Liver (tissue), 9 donors: ENCODE data around the gene KRT77. TPM values are rescaled to one million over a fixed set of nuclear protein-coding genes. Genes with fewer than 3 reads are reported as not detected.

Experiments used
- DNase-seq: peaks from one replicate; pipeline ENCODE4 v3.0.0-alpha.2; 2017; ENCODE audit warnings: low spot score
- H3K27ac ChIP-seq, 2 donors: one replicate each; pipeline ENCODE4 v1.7.0; 2013; ENCODE audit warnings: inconsistent platforms in 2 of 2, low read length in 2 of 2, control low read depth in 1 of 2, low read depth in 1 of 2, mild to moderate bottlenecking in 1 of 2
- H3K27me3 ChIP-seq, 4 donors: one replicate each; pipeline versions ENCODE4 v1.6.1 to v1.7.0; 2013; ENCODE audit warnings: low read length in 3 of 4, inconsistent platforms in 1 of 4, mild to moderate bottlenecking in 1 of 4, moderate library complexity in 1 of 4; ENCODE audit not compliant: control insufficient read depth in 4 of 4, insufficient read depth in 4 of 4
- H3K36me3 ChIP-seq, 4 donors: one replicate each; pipeline versions ENCODE4 v1.6.1 to v1.7.0; 2013; ENCODE audit warnings: low read length in 3 of 4, mild to moderate bottlenecking in 3 of 4, low read depth in 1 of 4, moderate library complexity in 1 of 4; ENCODE audit not compliant: control insufficient read depth in 4 of 4, insufficient read depth in 3 of 4
- H3K4me1 ChIP-seq, 4 donors: one replicate each; pipeline versions ENCODE4 v1.6.1 to v1.7.0; 2013; ENCODE audit warnings: low read length in 3 of 4, mild to moderate bottlenecking in 3 of 4, moderate library complexity in 1 of 4; ENCODE audit not compliant: control insufficient read depth in 4 of 4, insufficient read depth in 4 of 4
- H3K4me3 ChIP-seq, 3 donors: one replicate each; pipeline versions ENCODE4 v1.6.1 to v1.7.0; 2013; ENCODE audit warnings: low read length in 3 of 3, control low read depth in 1 of 3, low read depth in 1 of 3, mild to moderate bottlenecking in 1 of 3
- H3K9ac ChIP-seq, 2 donors: one replicate each; pipeline ENCODE4 v1.7.0; 2013; ENCODE audit warnings: low read length in 2 of 2, mild to moderate bottlenecking in 2 of 2, moderate library complexity in 2 of 2, control low read depth in 1 of 2, low read depth in 1 of 2
- H3K9me3 ChIP-seq, 4 donors: one replicate each; pipeline versions ENCODE4 v1.6.1 to v1.7.0; 2013; ENCODE audit warnings: low read length in 3 of 4; ENCODE audit not compliant: control insufficient read depth in 4 of 4
- CTCF ChIP-seq: fragments of 150-350 bp; IDR thresholded peaks from 2 replicates; pipeline ENCODE4 v1.5.1; 2017; ENCODE audit warnings: improper control_type of control experiment, low read depth, low read length; ENCODE audit not compliant: missing input control
- EGR1 ChIP-seq, 2 donors: IDR thresholded peaks; 2 replicates each; pipeline ENCODE4 v1.6.1; 2016 to 2018; ENCODE audit warnings: antibody characterized with exemption in 2 of 2, low read depth in 2 of 2
- FOXA1 ChIP-seq: IDR thresholded peaks from 2 replicates; pipeline ENCODE4 v1.6.1; 2016; ENCODE audit warnings: antibody characterized with exemption
- FOXA2 ChIP-seq: IDR thresholded peaks from 2 replicates; pipeline ENCODE4 v1.6.1; 2016; ENCODE audit warnings: antibody characterized with exemption
- GABPA ChIP-seq, 2 donors: IDR thresholded peaks in 1 of 2; conservative IDR thresholded peaks in 1 of 2; 2 replicates each; pipeline ENCODE4 v1.6.1; 2016; ENCODE audit warnings: antibody characterized with exemption in 2 of 2, mild to moderate bottlenecking in 1 of 2, moderate library complexity in 1 of 2
- HNF4G ChIP-seq: IDR thresholded peaks from 2 replicates; pipeline ENCODE4 v1.6.1; 2016; ENCODE audit warnings: antibody characterized with exemption
- JUND ChIP-seq, 2 donors: IDR thresholded peaks; 2 replicates each; pipeline ENCODE4 v1.6.1; 2016; ENCODE audit warnings: antibody characterized with exemption in 2 of 2
- RAD21 ChIP-seq, 2 donors: IDR thresholded peaks; 2 replicates each; pipeline ENCODE4 v1.6.1; 2016; ENCODE audit warnings: antibody characterized with exemption in 2 of 2, mild to moderate bottlenecking in 2 of 2
- REST ChIP-seq: IDR thresholded peaks from 2 replicates; pipeline ENCODE4 v1.6.1; 2016; ENCODE audit warnings: antibody characterized with exemption, mild to moderate bottlenecking
- RXRA ChIP-seq, 2 donors: IDR thresholded peaks; 2 replicates each; pipeline ENCODE4 v1.6.1; 2017 to 2018; ENCODE audit warnings: antibody characterized with exemption in 2 of 2, mild to moderate bottlenecking in 1 of 2
- SP1 ChIP-seq: IDR thresholded peaks from 2 replicates; pipeline ENCODE4 v1.6.1; 2018; ENCODE audit warnings: antibody characterized with exemption, mild to moderate bottlenecking
- TAF1 ChIP-seq: conservative IDR thresholded peaks from 2 replicates; pipeline ENCODE4 v1.6.1; 2016; ENCODE audit warnings: antibody characterized with exemption, mild to moderate bottlenecking
- YY1 ChIP-seq: IDR thresholded peaks from 2 replicates; pipeline ENCODE4 v1.6.1; 2016; ENCODE audit warnings: antibody characterized with exemption, mild to moderate bottlenecking
- WGBS: extraction: QIAGEN DNeasy Blood & Tissue Kit; methylation state at CpG from one replicate; pipeline ENCODE4 v1.1.7; 2013; 5-methylcytosine and 5-hydroxymethylcytosine counted together
- polyA plus RNA-seq, 2 donors: library from polyadenylated mRNA; stranded (reverse) in 1 of 2; unstranded in 1 of 2; fragments of 200-250 nt in 1 of 2; fragments of >200 nt in 1 of 2; fragmentation: Nextera tagmentation in 1 of 2; extraction: Ambion mirVana in 1 of 2; gene quantifications; one replicate each; pipeline versions ENCODE4 v1.2.1 to v1.2.3, GENCODE V29; 2013 to 2015
- total RNA-seq, 2 donors: library from RNA; depleted of rRNA; stranded (reverse); fragments of >200 nt; gene quantifications; one replicate each; pipeline ENCODE4 v1.2.3, GENCODE V29; 2014
- TF ChIP-seq, protein P1 (sequence below): IDR thresholded peaks from 2 replicates; pipeline ENCODE4 v1.6.1; 2016; ENCODE audit warnings: antibody characterized with exemption
- TF ChIP-seq, protein P2 (sequence below): IDR thresholded peaks from 2 replicates; pipeline ENCODE4 v1.6.1; 2016; ENCODE audit warnings: antibody characterized with exemption
- TF ChIP-seq, protein P3 (sequence below): IDR thresholded peaks from 2 replicates; pipeline ENCODE4 v1.6.1; 2016; ENCODE audit warnings: antibody characterized with exemption
- donor health status: healthy.
- donor health status: healthy.
- donor health status: healthy.
- donor health status: healthy.
- donor health status: healthy.

The KRT77 gene
- total and polyA plus RNA-seq, 4 donors = not detected

GRCh38 chr12:52739963-52740362 is 36.6 kb upstream of the KRT77 start:
- Histone ChIP-seq H3K4me1 (no peaks in the 10 kb centered on the region), H3K27me3 (peaks cover 0 to 3% (median 0%) of the 10 kb centered on the region in 4 donors), H3K4me3 (no peak overlapping the region), H3K27ac (no peak overlapping the region), H3K9me3 (no peaks in the 10 kb centered on the region), H3K9ac (no peak overlapping the region), H3K36me3 (no peaks in the 10 kb centered on the region)
- no peak for DNase-seq
- TF ChIP-seq JUND (IDR thresholded peaks at IDR 0.05) (no peak), CTCF (no peak), SP1 (no peak), FOXA1 (no peak), FOXA2 (no peak), YY1 (no peak), HNF4G (no peak), RXRA (IDR thresholded peaks at IDR 0.05) (no peak), REST (no peak), RAD21 (IDR thresholded peaks at IDR 0.05) (no peak), TAF1 (no peak)
- TF ChIP-seq, protein P1, sequence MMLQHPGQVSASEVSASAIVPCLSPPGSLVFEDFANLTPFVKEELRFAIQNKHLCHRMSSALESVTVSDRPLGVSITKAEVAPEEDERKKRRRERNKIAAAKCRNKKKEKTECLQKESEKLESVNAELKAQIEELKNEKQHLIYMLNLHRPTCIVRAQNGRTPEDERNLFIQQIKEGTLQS = no peak
- TF ChIP-seq, protein P2, sequence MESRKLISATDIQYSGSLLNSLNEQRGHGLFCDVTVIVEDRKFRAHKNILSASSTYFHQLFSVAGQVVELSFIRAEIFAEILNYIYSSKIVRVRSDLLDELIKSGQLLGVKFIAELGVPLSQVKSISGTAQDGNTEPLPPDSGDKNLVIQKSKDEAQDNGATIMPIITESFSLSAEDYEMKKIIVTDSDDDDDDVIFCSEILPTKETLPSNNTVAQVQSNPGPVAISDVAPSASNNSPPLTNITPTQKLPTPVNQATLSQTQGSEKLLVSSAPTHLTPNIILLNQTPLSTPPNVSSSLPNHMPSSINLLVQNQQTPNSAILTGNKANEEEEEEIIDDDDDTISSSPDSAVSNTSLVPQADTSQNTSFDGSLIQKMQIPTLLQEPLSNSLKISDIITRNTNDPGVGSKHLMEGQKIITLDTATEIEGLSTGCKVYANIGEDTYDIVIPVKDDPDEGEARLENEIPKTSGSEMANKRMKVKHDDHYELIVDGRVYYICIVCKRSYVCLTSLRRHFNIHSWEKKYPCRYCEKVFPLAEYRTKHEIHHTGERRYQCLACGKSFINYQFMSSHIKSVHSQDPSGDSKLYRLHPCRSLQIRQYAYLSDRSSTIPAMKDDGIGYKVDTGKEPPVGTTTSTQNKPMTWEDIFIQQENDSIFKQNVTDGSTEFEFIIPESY = no peak
- TF ChIP-seq, protein P3, sequence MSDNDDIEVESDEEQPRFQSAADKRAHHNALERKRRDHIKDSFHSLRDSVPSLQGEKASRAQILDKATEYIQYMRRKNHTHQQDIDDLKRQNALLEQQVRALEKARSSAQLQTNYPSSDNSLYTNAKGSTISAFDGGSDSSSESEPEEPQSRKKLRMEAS = no peak

GRCh38 chr12:52735816-52736632 is 32.7 kb upstream of the KRT77 start:
- 62% methylated on average over 5 of the region's 5 CpGs for WGBS

More at GRCh38 chr12:52735816-52736632, 32.7 kb upstream of the KRT77 start:
- no peak overlapping the region for H3K9ac ChIP-seq
- peaks cover 0 to 3% (median 0%) of the 10 kb centered on the region in 4 donors for H3K27me3 ChIP-seq
- no peak for DNase-seq
- H3K4me3 ChIP-seq = no peak overlapping the region
- no peak overlapping the region for H3K27ac ChIP-seq
- no peaks in the 10 kb centered on the region for H3K9me3 ChIP-seq
- no peak for TF ChIP-seq EGR1 (IDR thresholded peaks at IDR 0.05; ENCODE audit: low read depth in 2 of 2)
- TF ChIP-seq, protein P3 = no peak
- no peak for TF ChIP-seq TAF1
- no peak for TF ChIP-seq GABPA (IDR thresholded peaks at IDR 0.05 in 1 of 2, conservative IDR thresholded peaks at IDR 0.05 in 1 of 2)
- no peak for TF ChIP-seq SP1
- no peak for TF ChIP-seq HNF4G
- TF ChIP-seq, protein P2 = no peak
- no peak for TF ChIP-seq REST
- TF ChIP-seq RXRA (IDR thresholded peaks at IDR 0.05) = no peak
- no peak for TF ChIP-seq FOXA1
- no peak for TF ChIP-seq RAD21 (IDR thresholded peaks at IDR 0.05)
- TF ChIP-seq YY1 = no peak
- H3K4me1 ChIP-seq = no peaks in the 10 kb centered on the region
- H3K36me3 ChIP-seq = no peaks in the 10 kb centered on the region
